GM19328 (cell line): ENCODE measurements around the gene DHDH.
A peak's percentile ranks its signal among the peaks of the same experiment; 100 is the strongest.

ENCODE experiments used
- ATAC-seq: cut with Tn5 transposase; IDR thresholded peaks from one replicate; pipeline ENCODE4 v1.9.1; 2021; ENCODE audit warnings: mild to moderate bottlenecking, moderate library complexity; ENCODE audit not compliant: unreplicated experiment

Gene DHDH

GRCh38 chr19:48946463-48947257 is 13.2 kb downstream of the DHDH start:
- no peak for ATAC-seq

DNA sequence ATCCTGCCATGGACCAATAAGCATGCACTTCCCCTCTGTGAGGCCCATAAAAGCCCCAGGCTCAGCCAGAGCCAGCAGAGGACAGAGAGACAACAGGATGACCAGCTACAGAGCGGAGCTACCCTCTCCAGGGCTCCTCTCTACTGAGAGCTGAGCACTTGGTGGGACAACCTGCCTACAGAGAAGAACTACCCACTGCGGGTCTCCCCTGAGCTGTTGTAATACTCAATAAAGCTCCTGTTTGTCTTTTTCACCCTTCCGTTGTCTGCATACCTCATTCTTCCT is 13.7 kb downstream of the DHDH start:
- ATAC-seq: no peak

DNA sequence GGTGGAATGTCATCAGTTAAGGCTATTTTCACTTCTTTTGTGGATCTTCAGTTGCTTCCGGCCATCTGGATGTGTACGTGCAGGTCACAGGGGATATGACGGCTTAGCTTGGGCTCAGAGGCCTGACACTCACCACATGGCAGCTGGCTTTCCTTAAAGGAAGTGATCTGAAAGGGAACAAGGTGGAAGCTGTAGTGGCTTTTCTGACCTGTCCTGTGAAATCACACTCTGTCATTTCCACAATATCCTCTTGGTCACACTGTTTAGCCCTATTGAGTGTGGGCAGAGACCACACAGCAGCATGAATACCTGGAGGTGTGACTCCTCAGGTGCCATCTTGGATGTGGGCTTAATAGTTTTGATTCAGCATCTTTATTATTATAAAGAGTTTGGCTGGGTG is 16.7 kb downstream of the DHDH start:
- no peak for ATAC-seq

DNA sequence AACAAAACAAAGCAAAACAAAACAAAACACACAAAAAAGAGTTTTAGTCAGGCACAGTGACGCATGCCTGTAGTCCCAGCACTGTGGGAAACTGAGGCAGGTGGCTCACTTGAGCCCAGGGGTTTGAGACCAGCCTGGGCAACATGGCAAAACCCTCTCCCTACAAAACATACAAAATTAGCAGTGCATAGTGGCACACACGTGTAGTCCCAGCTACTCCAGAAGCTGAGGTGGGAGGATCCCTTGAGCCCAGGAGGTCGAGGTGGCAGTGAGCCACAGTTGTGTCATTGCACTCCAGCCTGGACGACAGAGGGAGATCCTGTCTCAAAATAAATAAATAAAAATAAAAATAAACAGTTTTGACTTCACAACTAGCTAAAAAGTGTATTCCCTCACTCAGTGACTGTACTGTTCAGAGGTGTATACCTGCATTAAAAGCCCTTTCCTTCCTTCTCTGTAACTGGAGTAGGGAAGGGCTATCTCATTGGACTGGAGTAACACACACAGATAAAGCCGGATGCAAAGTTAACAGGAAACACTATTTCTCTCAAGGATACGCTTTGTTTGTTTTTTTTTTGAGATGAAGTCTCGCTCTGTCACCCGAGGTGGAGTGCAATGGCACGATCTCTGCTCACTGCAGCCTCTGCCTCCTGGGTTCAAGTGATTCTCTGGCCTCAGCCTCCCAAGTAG is 17.5 kb downstream of the DHDH start:
- ATAC-seq: no peak

DNA sequence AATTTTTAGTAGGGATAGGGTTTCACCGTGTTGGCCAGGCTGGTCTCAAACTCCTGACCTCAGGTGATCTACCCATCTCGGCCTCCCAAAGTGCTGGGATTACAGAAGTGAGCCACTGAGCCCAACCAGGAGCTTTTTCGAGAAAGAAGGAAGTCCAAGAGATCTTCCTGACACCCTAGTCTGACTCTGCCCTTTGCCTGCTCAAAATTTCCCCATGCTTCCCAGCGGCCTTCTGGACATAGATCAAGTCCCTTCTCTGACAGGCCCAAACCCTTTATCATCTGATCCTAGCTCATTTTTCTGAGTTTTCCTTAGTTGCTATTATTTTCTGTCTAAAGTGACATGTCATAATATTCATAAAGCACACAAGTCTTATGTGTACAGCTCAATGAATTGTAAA is 19.6 kb downstream of the DHDH start:
- no peak for ATAC-seq

- ATAC-seq: no peak
Observed at GRCh38 chr19:48953990-48954594, 20.6 kb downstream of the DHDH start.

DNA sequence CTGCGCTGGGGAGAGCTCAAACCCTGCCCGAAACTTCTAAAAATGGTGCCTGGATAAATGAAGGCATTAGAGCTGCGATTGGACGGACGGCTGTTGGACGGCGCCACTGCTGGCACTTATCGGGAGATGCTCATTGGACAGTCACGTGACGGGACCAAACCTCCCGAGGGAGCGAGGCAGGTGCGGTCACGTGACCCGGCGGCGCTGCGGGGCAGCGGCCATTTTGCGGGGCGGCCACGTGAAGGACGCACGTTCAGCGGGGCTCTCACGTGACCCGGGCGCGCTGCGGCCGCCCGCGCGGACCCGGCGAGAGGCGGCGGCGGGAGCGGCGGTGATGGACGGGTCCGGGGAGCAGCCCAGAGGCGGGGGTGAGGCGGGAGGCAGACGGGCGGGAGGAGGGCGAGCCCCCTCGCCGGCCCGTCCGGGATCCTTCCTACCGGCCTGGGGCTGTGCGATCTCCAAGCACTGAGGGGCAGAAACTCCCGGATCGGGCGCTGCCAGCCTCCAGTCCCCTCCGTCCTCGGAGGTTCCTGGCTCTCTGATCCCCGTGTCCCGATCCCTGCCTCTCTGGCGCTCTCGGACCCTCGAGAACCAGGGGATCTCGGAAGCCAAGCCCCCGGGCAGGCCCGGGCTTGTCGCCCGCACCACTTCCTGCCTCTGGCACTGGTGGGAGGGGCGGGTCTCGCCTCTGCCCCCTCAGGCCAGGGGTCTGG is 21.3 kb downstream of the DHDH start, which contains the start of gene BAX:
BAX (plus strand) TSS at position 281 of the 713 bp plus-strand sequence; CDS start at position 335, 54 bp downstream.
- peak; percentile 82 for ATAC-seq

DNA sequence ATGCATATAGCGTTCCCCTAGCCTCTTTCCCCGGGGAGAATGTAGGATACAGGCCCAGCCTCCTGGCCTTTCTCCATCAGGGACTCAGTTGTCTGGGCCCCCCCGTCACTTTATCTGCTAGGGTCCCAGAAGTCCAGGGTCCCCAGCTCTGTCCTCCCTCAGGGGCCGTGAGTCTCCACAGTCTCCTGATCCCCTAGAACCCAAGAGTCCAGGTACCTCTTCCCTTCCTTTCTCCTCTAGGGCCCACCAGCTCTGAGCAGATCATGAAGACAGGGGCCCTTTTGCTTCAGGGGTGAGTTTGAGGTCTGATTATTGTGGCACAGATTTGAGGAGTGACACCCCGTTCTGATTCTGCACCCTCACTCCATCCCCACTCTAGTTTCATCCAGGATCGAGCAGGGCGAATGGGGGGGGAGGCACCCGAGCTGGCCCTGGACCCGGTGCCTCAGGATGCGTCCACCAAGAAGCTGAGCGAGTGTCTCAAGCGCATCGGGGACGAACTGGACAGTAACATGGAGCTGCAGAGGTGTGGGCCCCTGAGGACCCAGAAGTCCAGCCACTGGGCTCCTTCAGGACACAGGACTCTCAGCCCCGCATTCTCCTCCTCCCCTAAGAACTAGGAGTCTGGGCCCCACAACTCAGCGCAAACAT is 21.9 kb downstream of the DHDH start:
- no peak for ATAC-seq

- no peak for ATAC-seq
Observed at GRCh38 chr19:48958006-48958405, 24.5 kb downstream of the DHDH start.

GRCh38 chr19:48959341-48960239 is 26.1 kb downstream of the DHDH start:
- no peak for ATAC-seq

DNA sequence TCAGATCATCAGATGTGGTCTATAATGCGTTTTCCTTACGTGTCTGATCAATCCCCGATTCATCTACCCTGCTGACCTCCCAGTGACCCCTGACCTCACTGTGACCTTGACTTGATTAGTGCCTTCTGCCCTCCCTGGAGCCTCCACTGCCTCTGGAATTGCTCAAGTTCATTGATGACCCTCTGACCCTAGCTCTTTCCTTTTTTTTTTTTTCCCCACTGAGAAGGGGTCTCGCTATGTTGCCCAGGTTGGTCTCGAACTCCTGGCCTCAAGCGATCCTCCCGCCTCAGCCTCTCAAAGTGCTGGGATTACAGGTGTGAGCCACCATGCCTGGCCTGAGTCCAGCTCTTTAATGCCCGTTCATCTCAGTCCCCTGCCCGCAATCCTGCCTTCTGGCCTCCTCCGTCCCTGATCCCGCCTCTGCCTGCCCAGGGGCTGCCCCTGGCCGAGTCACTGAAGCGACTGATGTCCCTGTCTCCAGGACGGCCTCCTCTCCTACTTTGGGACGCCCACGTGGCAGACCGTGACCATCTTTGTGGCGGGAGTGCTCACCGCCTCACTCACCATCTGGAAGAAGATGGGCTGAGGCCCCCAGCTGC is 27.7 kb downstream of the DHDH start:
- ATAC-seq: no peak

DNA sequence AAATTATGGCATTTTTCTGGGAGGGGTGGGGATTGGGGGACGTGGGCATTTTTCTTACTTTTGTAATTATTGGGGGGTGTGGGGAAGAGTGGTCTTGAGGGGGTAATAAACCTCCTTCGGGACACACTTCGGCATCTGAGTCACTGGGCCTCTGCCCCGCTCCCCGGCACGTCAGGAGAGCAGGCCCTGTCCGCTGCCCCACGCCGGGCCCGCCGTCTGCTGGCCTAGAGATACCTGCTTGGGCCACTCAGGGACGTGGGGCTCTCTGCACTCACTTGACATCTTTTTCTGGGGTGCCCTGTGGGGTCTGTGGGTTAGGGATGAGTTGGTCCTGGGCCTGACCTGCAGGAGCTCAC is 28.2 kb downstream of the DHDH start:
- ATAC-seq: no peak

DNA sequence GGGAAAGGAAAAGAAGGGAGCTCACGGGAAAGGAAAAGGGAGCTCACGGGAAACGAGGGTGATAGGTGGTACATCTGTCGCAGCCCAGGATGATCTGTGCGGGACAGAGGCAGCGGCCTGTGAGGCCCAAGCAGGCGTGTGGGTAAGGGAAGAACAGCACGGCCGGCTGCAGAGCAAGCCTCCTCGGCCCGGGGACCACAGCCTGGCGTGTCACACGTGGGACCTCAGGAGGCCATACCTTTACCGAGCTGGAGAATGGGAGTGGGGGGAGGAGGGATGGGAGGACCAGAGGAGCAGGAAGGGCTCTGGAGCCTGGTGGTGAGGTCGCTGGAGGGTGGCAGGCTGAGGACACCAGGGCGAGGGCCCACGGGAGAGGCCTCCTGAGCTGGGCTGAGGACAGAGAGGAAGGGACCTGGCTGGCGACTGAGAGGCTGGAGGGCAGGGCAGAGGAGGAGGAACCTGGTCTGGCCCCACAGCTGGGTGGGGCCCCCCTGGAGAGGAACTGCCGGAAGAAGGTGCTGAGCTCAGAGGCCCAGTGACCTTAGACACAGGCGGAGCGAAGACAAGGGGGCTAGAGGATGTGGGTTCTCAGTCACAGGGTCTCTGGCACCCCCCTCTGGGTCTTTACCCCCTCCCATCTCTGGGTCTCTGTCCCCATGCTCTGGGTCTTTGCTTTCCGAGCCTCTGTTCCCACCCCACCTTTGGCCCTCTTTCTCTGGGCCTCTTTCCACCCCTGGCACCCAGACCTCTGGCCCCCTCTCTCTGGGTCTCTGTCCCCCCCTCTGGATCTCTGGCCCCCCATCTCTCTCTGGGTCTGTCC is 28.7 kb downstream of the DHDH start:
- ATAC-seq: peak; percentile 40

GRCh38 chr19:48962849-48963165 is 29.3 kb downstream of the DHDH start:
- no peak for ATAC-seq

DNA sequence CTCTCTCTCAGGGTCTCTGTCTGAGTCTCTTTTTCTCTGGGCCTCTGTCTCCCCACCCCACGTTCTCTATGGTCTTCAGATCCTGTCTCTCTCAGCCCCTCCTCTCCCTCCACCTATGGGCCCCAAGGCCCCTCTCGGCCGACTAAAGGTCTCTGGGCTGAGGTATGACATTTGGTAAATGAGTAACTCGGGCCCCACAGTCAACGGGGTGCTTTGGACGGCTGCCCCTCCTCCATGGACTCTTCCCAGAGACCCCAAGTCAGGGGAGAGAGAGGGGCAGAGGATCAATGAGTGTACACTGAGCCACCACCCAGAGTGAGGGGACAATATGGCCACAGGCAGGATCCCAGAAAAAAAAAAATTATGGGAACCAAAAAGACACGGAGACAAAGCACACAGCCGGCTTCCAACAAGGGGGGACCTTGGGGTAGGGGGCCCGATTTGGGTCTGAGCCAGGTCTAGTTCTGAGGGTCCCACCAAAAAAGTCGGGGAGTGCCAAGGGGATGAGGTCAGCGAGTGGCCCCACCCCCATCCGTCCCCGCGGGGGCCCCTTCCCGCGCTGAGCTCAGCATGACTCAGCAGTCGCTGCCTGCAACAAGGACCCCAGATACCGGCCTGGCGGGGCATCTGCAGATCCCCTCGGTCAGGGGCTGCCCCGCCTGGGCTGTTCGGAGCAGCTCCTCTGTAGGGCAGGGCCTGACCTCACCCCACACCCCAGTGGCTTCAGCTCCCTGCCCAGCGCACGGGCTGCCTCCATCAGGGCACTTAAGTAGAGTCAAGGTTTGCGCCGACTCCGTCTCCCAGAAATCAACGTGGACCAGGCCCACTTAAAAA is 30.1 kb downstream of the DHDH start:
- no peak for ATAC-seq

- ATAC-seq: no peak
Observed at GRCh38 chr19:48964205-48965039, 30.9 kb downstream of the DHDH start.
